Sciatic nerve (tissue), 2 donors: ENCODE results near the gene ROCK1. TPM values are rescaled to one million over a fixed set of nuclear protein-coding genes. Genes with fewer than 3 reads are reported as not detected.
"Not testable (repeated sequence)": the region's sequence is repeated elsewhere in the genome, so short reads cannot be mapped to it uniquely, and the experiment has no call there.

Experiments
- ATAC-seq: fragments of 200-7000 bp; cut with Tn5 transposase; one replicate; pipeline ENCODE4 v1.9.1; 2020; ENCODE audit warnings: mild to moderate bottlenecking, moderate library complexity
- DNase-seq: peaks from one replicate; pipeline ENCODE4 v3.0.0-alpha.2; 2020; ENCODE audit warnings: low spot score
- intact Hi-C: fragments of 100-400 bp; cut with DNase I; formaldehyde crosslinking; loops from one replicate; pipeline ENCODE4 v1.14.2; 2022
- total RNA-seq: library from RNA; stranded (reverse); fragmentation: NEBNext Ultra II Directional; extraction: Animal tissue kit (Norgen Biotek cat#: 25700); gene quantifications from one replicate; pipeline ENCODE4 v1.2.1, GENCODE V29; 2021
- donor health status: DM: no; HTN: no; CAD: no.
- donor health status: DM: no; HTN: no; CAD: no.

Gene ROCK1
- total RNA-seq = 98.8 TPM

GRCh38 chr18:21111346-21112139, at the start of gene ROCK1:
Gene ROCK1 (minus strand): TSS chr18:21111813. CDS start chr18:21110910, 903 bp downstream.
- DNase-seq (peak; percentile 100), ATAC-seq (peak; percentile 97)
- intact Hi-C loops = no loop called here

DNA sequence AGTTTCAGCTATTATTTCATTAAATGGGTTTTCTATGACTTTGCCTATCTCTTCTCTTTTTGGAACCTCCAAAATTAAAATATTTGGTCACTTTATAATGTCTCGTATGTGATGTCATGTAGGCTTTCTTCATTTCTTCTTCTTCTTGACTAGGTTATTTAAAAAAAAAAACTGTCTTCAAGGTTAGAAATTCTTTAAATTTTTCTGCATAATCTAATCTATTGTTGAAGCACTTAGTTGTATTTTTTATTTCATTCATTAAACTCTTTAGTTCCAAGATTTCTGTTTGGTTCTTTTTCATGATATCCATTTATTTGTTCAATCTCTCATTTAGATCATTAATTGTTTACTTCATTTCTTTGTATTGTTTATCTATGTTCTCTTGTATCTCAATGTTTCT, 43.8 kb upstream of the ROCK1 start:
- DNase-seq = no peak

GRCh38 chr18:21146016-21146415, 34.4 kb upstream of the ROCK1 start:
- intact Hi-C loops = no loop called here
- ATAC-seq (no peak), DNase-seq (no peak)

More for the DNA sequence above, 43.8 kb upstream of the ROCK1 start:
- no peak for ATAC-seq
- intact Hi-C loops = no loop called here

DNA sequence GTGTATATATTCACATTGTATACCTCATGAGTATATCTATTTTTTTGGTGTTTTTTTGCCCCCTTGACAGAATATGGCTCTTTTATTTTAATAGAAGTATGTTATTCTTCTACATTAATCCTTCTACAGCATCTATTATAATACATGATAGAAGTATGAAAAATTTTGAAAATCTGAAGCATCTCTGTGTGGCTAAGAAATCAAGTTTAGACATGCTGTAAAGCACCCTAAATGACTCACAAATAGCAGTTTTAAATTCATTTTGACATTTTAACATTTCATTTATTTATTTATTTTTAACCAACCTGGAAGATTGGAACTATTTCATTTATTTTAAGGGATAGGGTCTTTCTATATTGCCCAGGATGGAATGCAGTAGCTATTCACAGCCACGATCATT, 33.8 kb upstream of the ROCK1 start:
- ATAC-seq = no peak
- intact Hi-C loops = no loop called here
- no peak for DNase-seq

GRCh38 chr18:21141668-21142422, 30.2 kb upstream of the ROCK1 start:
- ATAC-seq (no peak), DNase-seq (no peak)
- intact Hi-C loops = no loop called here

DNA sequence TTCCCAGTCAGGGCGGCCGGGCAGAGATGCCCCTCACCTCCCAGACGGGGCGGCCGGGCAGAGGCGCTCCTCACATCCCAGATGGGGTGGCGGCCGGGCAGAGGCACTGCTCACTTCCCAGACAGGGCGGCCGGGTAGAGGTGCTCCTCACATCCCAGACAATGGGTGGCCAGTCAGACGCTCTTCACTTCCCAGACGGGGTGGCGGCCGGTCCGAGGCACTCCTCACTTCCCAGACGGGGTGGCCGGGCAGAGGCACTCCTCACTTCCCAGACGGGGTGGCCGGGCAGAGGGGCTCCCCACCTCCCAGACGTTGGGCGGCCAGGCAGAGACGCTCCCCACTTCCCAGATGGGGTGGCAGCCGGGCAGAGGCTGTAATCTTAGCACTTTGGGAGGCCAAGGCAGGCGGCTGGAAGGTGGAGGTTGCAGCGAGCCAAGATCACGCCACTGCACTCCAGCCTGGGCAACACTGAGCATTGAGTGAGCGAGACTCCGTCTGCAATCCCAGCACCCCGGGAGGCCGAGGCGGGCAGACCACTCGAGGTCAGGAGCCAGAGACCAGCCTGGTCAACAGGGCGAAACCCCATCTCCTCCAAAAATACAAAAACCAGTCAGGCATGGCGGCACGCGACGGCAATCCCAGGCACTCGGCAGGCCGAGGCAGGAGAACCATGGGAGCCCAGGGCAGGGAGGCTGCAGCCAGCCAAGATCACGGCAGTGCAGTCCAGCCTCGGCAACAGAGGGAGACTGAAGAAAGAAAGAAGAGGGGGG, 26.3 kb upstream of the ROCK1 start:
- DNase-seq, ATAC-seq, intact Hi-C loops: not testable (repeated sequence)

- ATAC-seq = peak; percentile 56
- no peak for DNase-seq
- intact Hi-C loops = no loop called here
Observed at GRCh38 chr18:21134895-21135294, 23.3 kb upstream of the ROCK1 start.

DNA sequence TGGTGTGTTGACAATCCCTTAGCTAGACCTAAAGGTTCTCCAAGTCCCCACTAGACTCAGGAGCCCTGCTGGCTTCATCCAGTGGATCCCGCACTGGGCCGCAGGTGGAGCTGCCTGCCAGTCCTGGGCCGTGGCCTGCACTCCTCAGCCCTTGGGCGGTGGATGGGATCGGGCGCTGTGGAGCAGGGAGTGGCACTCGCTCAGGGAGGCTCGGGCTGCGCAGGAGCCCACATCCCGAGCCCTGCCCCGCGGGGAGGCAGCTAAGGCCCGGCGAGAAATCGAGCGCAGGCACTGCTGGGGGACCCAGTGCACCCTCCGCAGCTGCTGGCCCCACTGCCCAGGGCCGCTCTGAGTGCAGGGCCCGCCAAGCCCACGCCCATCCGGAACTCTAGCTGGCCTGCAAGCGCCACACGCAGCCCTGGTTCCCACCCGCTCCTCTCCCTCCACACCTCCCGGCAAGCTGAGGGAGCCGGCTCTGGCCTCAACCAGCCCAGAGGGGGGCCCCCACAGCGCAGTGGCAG, 20.8 kb upstream of the ROCK1 start:
- no peak for DNase-seq
- intact Hi-C loops = no loop called here

DNA sequence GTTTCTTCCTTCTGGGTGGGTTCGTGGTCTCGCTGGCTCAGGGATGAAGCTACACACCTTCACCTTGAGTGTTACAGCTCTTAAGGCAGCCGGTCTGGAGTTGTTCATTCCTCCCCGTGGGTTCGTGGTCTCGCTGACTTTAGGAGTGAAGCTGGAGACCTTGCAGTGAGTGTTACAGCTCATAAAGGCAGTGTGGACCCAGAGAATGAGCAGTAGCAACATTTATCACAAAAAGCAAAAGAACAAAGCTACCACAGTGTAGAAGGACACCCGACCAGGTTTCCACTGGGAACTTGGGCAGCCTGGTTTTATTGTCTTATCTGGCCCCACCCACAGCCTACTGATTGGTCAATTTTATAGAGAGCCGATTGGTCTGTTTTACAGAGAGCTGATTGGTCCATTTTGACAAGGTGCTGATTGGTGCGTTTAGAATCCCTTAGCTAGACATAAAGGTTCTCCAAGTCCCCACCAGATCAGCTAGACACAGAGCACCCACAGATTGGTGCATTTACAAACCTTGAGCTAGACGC, 20.1 kb upstream of the ROCK1 start:
- ATAC-seq = no peak
- intact Hi-C loops = no loop called here

More for the DNA sequence above, 20.8 kb upstream of the ROCK1 start:
- no peak for ATAC-seq

GRCh38 chr18:21129566-21130216, 18.1 kb upstream of the ROCK1 start:
- ATAC-seq = no peak
- intact Hi-C loops = no loop called here

More for the DNA sequence above, 20.1 kb upstream of the ROCK1 start:
- DNase-seq = no peak

DNA sequence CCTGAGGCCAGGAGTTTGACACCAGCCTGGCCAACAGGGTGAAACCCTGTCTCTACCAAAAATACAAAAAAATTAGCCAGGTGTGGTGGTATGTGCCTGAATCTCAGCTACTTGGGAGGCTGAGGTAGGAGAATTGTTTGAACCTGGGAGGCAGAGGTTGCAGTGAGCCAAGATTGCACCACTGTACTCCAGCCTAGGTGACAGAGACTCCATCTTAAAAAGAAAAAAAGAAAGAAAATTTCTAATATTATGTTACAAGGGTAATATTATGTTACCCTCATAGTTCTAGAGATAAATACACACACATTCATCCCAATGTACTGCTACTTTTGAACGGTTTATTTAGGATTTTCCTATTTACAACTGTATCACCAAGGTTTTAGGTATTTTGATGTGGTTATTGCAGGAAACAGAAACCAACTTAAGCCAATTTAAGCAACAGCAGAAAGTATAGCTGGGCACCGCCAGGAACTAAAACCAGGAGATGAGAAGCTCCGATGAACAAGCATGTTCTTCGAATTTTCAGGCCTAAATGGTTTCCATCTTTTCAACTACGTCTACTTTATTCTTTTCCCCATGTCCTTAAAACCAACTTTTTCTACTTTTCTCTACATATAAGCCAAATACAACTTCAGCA, 11.8 kb upstream of the ROCK1 start:
- intact Hi-C loops = no loop called here
- no peak for DNase-seq
- ATAC-seq = no peak

More at GRCh38 chr18:21129566-21130216, 18.1 kb upstream of the ROCK1 start:
- DNase-seq = no peak

- intact Hi-C loops = no loop called here
- DNase-seq (no peak), ATAC-seq (no peak)
Observed at GRCh38 chr18:21118806-21119205, 7.2 kb upstream of the ROCK1 start.

- DNase-seq (no peak), ATAC-seq (peak; percentile 91)
- intact Hi-C loops = no loop called here
Observed at GRCh38 chr18:21117409-21118131, 6.0 kb upstream of the ROCK1 start.

GRCh38 chr18:21115519-21116411, 4.2 kb upstream of the ROCK1 start:
- intact Hi-C loops = no loop called here

DNA sequence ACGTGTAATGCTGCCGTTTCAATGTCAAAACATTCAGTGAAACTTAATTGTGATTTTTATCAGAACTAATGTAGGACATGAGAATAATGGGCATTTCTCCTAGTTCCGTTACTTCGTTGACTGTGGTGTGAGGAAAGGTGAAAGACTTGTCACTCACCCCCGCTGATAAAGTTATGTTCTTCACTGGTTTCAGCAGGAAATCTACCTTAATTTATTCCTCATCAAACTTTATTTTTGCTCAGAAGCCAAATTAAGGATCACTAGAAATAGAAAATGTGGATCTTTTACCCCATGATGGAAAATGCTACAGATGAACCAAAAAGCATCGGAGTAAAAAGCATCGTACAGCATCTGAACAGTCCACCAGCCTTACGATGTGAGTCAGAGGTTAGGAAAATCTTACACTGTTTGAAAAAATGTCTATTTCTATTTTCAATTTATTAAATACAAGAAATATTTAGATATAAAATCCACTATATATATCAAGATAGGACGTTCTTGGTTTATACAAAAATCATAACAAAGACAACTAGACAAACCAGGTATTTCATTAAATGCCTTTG, 1.0 kb upstream of the ROCK1 start:
- DNase-seq (no peak), ATAC-seq (no peak)
- intact Hi-C loops = no loop called here

More at GRCh38 chr18:21115519-21116411, 4.2 kb upstream of the ROCK1 start:
- ATAC-seq (no peak), DNase-seq (no peak)

DNA sequence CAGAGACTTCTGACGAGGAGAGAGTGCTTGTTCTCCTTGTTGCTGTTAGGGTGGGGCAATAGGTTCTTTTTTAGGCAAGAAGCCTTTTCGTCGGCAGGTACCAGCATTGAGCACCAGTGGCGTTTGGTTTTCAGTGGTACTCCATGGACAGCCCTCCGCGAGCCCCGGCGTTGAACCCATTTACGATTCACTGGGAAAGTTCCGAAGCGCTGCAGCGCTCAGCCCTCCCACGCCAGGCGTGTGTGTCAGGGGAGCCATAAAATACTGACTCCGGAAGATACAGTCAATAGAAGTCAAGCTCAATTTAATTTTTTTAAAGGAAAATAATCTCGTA, 494 bp upstream of the ROCK1 start:
- peak; percentile 84 for DNase-seq
- intact Hi-C loops = no loop called here

More for the DNA sequence above, 494 bp upstream of the ROCK1 start:
- ATAC-seq = peak; percentile 73
